Stimulated activated CD4-positive, alpha-beta T cell treated with anti-CD3 and anti-CD28 coated beads, Interleukin-1b, Interleukin-23, amount 100 ng/mL, for 24 hours (primary cell): ENCODE results near the gene STIL.
A peak's percentile ranks its signal among the peaks of the same experiment; 100 is the strongest.
"Not testable (repeated sequence)": the region's sequence is repeated elsewhere in the genome, so short reads cannot be mapped to it uniquely, and the experiment has no call there.

Experiments
- DNase-seq, 4 experiments: peaks; one replicate each; pipeline ENCODE4 v3.0.0-alpha.2; 2020; ENCODE audit warnings: low read depth in 4 of 4, low spot score in 1 of 4

Gene STIL

GRCh38 chr1:47313915-47314664 is at the start of gene STIL:
TSS of gene STIL (minus strand) at chr1:47314147. CDS start at chr1:47310319, 3,828 bp downstream.
- DNase-seq = peak; percentile 87 to 97 (median 93)

DNA sequence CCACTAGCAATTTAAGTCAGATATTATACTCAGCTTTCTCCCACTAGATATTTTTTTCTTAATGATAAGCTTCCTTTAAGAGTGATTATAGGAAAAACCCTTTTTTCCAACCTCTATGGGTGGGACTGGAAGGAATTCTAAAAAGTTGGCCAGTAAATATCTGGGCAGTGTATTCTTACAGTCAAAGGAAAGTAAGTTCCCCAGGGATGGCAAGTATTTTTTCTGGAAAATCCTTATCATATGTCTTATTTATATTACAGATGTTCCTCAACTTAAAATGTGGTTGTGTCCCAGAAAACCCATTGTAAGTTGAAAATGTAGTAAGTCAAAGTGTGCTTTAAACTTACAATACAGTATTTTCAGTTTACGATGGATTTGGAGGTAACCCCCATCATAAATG is 48.9 kb upstream of the STIL start:
- no peak for DNase-seq

- DNase-seq = no peak
These were observed 47.4 kb upstream of the STIL start for GRCh38 chr1:47361380-47361779.

DNA sequence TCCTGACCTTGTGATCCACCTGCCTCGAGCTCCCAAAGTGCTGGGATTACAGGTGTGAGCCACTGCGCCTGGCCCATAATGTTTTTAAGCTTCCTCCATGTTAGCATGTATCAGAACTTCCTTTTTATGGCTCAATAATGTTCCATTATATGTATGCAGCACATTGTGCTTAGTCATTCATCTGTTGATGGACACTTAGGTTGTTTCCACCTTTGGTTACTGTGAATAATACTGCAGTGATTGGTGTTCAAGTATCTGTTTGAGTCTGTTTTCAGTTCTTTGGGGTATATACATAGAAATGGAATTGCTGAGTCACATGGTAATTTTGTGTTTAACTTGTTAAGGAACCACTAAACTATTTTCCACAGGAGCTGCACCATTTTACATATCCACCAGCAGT is 37.4 kb upstream of the STIL start:
- no peak for DNase-seq

DNA sequence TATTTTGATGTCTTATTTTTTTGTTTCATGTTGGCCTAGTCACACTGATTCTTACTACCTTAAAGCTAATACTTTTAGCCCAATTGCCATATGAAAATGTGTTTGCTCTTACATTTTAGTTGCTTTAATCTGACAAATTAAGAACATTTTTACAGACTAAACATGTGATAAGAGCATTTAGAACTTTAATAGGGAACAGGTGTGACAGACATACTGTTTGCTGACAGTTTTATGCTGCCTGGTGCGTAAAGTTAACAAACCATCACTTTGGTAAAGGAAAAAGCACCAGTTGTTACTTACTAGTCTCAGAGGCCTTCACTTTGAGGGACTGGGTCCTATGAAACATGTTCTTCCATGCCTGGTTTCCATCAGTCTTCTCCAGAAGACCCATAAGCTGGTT is 34.3 kb upstream of the STIL start:
- DNase-seq = no peak

- no peak for DNase-seq
These were observed 33.8 kb upstream of the STIL start for GRCh38 chr1:47347735-47348134.

- DNase-seq = not testable (repeated sequence)
These were observed 33.0 kb upstream of the STIL start for GRCh38 chr1:47346979-47347378.

- no peak for DNase-seq
These were observed 26.3 kb upstream of the STIL start for GRCh38 chr1:47340227-47340626.

DNA sequence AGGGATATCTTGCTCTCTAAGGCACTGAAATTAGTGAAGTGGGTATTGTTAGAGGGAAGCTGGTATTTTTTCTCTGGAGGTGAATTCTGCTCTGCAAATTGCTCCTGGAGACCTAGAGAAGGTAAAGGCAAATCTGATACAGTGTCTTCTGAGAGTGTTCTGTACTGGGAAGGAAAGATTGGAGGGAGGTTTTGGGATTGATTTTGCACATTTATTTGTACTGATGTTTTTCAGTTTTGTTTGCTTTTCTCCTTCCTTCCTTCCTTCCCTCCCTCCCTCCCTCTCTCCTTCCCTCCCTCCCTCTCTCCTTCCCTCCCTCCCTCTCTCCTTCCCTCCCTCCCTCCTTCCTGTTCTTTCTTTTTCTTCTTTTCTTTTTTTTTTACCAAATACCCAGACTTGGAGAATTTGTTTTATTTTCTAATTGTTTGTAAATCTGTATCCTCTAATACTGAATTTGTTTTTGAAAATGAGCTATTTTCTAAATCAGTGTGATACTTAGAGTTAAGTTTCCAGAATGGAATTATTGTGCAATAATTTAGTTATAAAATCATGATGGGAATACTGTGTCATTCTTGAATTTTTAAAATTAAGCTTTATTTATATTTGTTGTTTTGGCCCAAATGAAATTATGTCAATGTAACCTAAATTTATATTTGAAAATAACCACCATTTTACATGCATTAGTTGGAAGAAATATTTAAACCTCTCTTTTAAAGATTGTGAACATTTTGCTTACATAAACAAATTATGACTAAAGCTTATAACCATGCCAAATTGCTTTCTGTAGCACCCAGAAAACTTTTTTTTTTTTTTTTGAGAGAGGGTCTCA is 24.5 kb upstream of the STIL start:
- DNase-seq = no peak

DNA sequence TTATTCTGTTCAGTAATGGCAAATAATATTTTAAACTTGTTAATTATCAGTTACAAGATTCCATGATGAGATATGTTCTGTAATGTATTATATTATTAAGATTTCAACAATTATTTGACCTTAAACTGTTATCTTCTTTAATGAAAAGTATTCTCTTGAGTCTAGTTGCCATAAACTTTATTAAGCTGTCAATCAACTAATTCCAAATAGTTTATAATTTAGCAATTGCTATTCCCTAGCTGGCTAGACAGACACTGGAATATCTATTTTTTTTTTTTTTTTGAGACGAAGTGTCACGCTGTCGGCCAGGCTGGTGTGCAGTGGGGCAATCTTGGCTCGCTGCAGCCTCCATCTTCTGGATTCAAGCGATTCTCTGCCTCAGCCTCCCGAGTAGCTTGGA is 23.4 kb upstream of the STIL start:
- no peak for DNase-seq

GRCh38 chr1:47334765-47335435 is 21.0 kb upstream of the STIL start:
- DNase-seq = no peak

GRCh38 chr1:47333922-47334764 is 20.2 kb upstream of the STIL start:
- DNase-seq = peak; percentile 42 to 65 (median 56)

DNA sequence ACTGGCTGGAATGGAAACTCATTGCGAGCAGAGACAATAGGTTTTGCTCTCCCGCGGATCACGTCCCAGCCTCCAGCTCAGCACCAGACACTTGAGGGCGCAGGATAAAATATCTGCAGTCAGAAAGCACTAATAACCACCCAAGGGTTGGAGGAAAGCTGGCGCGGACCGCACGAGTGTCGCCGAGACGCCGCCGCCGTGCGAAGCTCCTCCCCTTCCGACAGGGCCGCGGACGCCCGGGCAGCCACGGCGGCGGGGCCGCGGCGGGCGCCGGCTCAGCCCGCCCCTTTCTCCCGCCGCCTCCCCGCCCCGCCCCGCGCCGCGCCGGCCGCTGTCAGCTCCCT is 19.6 kb upstream of the STIL start, which contains the start of gene CMPK1:
Gene CMPK1, plus strand, starts transcription at position 213 of the 344 bp plus-strand sequence. CDS start 156 bp downstream, outside the sequence.
- DNase-seq = peak; percentile 54 to 73 (median 60)

DNA sequence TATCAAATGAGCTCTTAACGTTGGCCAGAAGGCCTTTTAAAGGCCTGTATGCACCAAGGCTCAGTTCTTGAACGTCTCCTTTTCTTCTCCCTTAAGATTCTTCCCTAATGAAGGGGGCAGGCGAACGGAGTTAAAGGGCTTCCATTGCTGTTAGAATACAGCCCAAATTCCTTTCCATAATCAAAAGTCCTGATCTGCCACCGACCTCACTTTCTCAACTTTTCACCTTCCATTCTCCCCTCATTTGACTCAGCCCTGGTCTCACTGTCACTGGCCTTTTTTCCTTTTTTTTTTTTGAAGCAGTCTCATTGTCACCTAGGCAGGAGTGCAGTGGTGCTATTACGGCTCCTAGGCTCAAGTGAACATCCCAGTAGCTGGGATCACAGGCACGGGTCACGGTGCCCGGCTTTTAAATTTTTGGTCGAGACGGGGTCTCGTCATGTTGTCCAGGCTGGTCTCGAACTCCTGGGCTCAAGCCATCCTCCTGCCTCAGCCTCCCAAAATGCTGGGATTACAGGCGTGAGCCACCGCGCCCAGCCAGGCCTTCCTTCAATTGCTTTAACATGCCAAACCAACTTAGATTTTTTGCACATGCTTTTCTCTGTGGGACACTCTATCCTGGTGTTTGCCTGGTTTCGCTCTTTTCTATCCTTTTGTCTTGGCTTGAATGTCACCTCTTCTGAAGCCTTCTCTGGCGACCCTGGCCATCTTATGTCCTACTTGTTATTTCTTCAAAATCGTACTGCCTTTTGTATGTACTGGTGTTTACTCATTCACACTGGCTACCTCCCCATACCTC is 19.0 kb upstream of the STIL start:
- DNase-seq = no peak

DNA sequence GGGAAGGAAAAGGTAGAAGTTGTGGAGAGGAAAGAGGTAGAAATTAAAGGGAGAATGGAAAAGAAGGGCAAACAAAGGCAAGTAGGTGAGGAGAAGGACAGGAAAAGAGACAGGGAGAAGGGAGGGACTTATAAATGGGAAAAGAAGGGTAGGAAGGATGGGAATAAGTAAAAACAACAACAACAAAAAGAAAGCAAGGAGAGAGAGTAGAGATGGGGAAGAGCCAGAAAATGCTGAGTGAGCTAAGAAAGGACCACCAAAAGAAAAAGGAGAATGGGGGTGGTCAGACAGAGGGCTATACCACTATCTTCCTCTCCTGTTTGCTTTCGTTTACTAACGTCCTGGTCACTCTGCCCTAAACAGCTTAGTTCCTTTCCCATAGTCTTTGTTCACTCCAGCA is 17.9 kb upstream of the STIL start:
- DNase-seq = no peak

DNA sequence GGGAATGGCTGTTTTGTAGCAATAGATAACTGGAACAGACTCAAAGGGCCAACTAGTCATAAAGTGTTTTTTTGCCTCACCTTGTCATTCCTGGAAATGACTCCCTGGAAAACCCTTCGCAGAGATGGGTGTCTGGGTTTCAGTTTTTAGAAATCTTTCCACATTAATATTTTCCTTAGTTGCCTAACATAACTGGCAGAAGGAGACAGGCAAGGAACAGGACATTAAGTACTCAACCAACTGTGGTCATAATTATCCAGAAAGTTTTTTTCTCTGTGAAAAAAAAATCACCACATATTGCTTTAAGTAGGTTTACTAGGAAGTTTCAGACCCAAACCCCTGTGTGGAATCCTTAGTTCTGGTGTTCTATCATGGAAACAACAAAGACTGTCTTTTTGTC is 16.3 kb upstream of the STIL start:
- no peak for DNase-seq

DNA sequence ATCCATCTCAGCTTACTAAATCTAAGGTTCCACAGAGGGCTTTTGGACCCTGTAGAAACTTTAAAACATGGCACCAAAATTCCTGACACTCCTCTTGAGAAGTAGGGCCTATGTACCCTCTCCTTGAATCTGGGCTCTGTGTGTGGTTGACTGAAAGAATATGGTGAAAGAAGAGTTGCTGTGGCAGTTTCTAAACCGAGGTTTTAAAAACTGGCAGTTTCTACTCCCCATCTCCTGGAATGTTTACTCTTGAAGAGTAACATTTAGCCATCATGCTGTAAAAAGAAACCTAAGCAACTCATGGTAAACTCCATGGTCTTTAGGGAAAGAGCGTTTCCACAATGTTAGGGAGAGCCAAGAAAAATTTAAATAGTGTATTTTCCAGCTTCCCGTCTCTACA is 15.0 kb upstream of the STIL start:
- no peak for DNase-seq

GRCh38 chr1:47326271-47326670 is 12.3 kb upstream of the STIL start:
- no peak for DNase-seq

GRCh38 chr1:47325528-47325927 is 11.6 kb upstream of the STIL start:
- DNase-seq = no peak

DNA sequence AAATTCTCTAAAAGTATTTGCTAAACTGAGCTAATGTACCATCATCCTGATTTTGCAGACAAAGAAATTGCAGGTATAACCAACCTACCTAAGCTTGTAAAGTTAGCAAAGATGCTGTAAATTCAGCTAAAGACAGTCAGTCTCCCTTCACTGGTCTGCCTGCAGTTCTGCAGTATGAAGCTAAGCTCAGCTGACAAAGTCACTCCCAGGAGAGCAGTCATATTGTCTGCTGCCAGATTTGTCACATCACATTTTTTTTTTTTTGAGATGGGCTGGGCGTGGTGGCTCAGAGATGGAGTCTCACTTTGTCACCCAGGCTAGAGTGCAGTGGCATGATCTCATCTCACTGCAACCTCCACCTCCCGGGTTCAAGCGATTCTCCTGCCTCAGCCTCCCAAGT is 10.7 kb upstream of the STIL start:
- no peak for DNase-seq
